Measurements from ENCODE around the gene CHST11. TPM values are rescaled to one million over a fixed set of nuclear protein-coding genes. Genes with fewer than 3 reads are reported as not detected.

CHST11 gene
- total RNA-seq, 1 donor from 2014 or later, result 46.2 TPM

GRCh38 chr12:104631867-104632266 lies 175.1 kb downstream of the CHST11 start:
- Histone ChIP-seq H3K9me3 (no peaks in the 10 kb centered on the region), H3K4me3 (no peak overlapping the region), H3K4me1 (peaks cover 9% of the 10 kb centered on the region), H3K36me3 (no peaks in the 10 kb centered on the region), H3K27ac (no peak overlapping the region), H3K27me3 (ENCODE audit: low read depth) (no peaks in the 10 kb centered on the region)
- TF ChIP-seq CTCF (IDR thresholded peaks at IDR 0.05), result no peak
- intact Hi-C loops (cut with DNase I), result no loop called here
- DNase-seq, result no peak
- no peak for ATAC-seq

- Histone ChIP-seq H3K9me3 (no peaks in the 10 kb centered on the region), H3K27ac (no peak overlapping the region), H3K27me3 (ENCODE audit: low read depth) (no peaks in the 10 kb centered on the region), H3K4me3 (no peak overlapping the region), H3K4me1 (peaks cover 9% of the 10 kb centered on the region), H3K36me3 (no peaks in the 10 kb centered on the region)
- no peak for TF ChIP-seq CTCF (IDR thresholded peaks at IDR 0.05)
- intact Hi-C loops (cut with DNase I), result no loop called here
- peak in 1 of 2 donors; percentile 19 for ATAC-seq
- no peak for DNase-seq
Observed at GRCh38 chr12:104632724-104633201, 176.0 kb downstream of the CHST11 start.

GRCh38 chr12:104634044-104634443 lies 177.3 kb downstream of the CHST11 start:
- H3K4me3 ChIP-seq, result no peak overlapping the region
- ATAC-seq (no peak), DNase-seq (no peak)
- no peak overlapping the region for H3K27ac ChIP-seq
- H3K4me1 ChIP-seq, result peaks cover 9% of the 10 kb centered on the region
- no peaks in the 10 kb centered on the region for H3K36me3 ChIP-seq
- TF ChIP-seq CTCF (IDR thresholded peaks at IDR 0.05), result no peak
- intact Hi-C loops (cut with DNase I), result no loop called here
- H3K9me3 ChIP-seq, result no peaks in the 10 kb centered on the region
- H3K27me3 ChIP-seq (ENCODE audit: low read depth), result no peaks in the 10 kb centered on the region

- Histone ChIP-seq H3K36me3 (no peaks in the 10 kb centered on the region), H3K9me3 (no peaks in the 10 kb centered on the region), H3K4me3 (no peak overlapping the region), H3K27me3 (ENCODE audit: low read depth) (no peaks in the 10 kb centered on the region), H3K4me1 (peaks cover 9% of the 10 kb centered on the region), H3K27ac (no peak overlapping the region)
- no peak for DNase-seq
- ATAC-seq, result no peak
- intact Hi-C loops (cut with DNase I), result no loop called here
- TF ChIP-seq CTCF (IDR thresholded peaks at IDR 0.05), result no peak
Observed at GRCh38 chr12:104634852-104635251, 178.1 kb downstream of the CHST11 start.

- no peak for TF ChIP-seq CTCF (IDR thresholded peaks at IDR 0.05)
- Histone ChIP-seq H3K9me3 (no peaks in the 10 kb centered on the region), H3K4me3 (no peak overlapping the region), H3K27ac (no peak overlapping the region), H3K4me1 (peaks cover 9% of the 10 kb centered on the region), H3K27me3 (ENCODE audit: low read depth) (no peaks in the 10 kb centered on the region), H3K36me3 (no peaks in the 10 kb centered on the region)
- ATAC-seq (no peak), DNase-seq (no peak)
- intact Hi-C loops (cut with DNase I), result no loop called here
Observed at GRCh38 chr12:104635607-104636343, 179.0 kb downstream of the CHST11 start.

All from lower lobe of right lung (tissue), 2 donors.